Neural crest cell (in vitro differentiated cells): ENCODE data around the gene B4GALT3. TPM values are rescaled to one million over a fixed set of nuclear protein-coding genes. Genes with fewer than 3 reads are reported as not detected.

Experiments used
- DNase-seq: peaks from one replicate; pipeline ENCODE4 v3.0.0; 2021; ENCODE audit warnings: low read depth, mixed read lengths, low spot score
- H3K27ac Mint-ChIP-seq: one replicate; pipeline ENCODE4 v1.8.0; 2021; ENCODE audit warnings: mild to moderate bottlenecking, mixed read lengths; ENCODE audit not compliant: unreplicated experiment
- H3K27me3 Mint-ChIP-seq: 2 replicates; pipeline ENCODE4 v1.8.0; 2021; ENCODE audit warnings: low read depth, mild to moderate bottlenecking, mixed read lengths
- H3K36me3 Mint-ChIP-seq: 2 replicates; pipeline ENCODE4 v1.8.0; 2021; ENCODE audit warnings: low read depth, mild to moderate bottlenecking, mixed read lengths
- H3K4me1 Mint-ChIP-seq: 2 replicates; pipeline ENCODE4 v1.8.0; 2021; ENCODE audit warnings: mixed read lengths
- H3K4me3 Mint-ChIP-seq: one replicate; pipeline ENCODE4 v1.8.0; 2021; ENCODE audit warnings: mild to moderate bottlenecking, mixed read lengths
- H3K9me3 Mint-ChIP-seq: 2 replicates; pipeline ENCODE4 v1.8.0; 2021; ENCODE audit warnings: mixed read lengths
- total RNA-seq: library from RNA; stranded (reverse); gene quantifications from 2 replicates; pipeline ENCODE4 v1.2.1, GENCODE V29; 2021
- TF ChIP-seq, protein P1 (sequence below): fragments of 200-600 bp; sonication (generic); conservative IDR thresholded peaks from 2 replicates; pipeline ENCODE4 v1.5.0; 2021; ENCODE audit warnings: antibody characterized with exemption, mild to moderate bottlenecking

Gene B4GALT3
- total RNA-seq, 1 donor from 2014 or later, result 50.6 TPM

DNA sequence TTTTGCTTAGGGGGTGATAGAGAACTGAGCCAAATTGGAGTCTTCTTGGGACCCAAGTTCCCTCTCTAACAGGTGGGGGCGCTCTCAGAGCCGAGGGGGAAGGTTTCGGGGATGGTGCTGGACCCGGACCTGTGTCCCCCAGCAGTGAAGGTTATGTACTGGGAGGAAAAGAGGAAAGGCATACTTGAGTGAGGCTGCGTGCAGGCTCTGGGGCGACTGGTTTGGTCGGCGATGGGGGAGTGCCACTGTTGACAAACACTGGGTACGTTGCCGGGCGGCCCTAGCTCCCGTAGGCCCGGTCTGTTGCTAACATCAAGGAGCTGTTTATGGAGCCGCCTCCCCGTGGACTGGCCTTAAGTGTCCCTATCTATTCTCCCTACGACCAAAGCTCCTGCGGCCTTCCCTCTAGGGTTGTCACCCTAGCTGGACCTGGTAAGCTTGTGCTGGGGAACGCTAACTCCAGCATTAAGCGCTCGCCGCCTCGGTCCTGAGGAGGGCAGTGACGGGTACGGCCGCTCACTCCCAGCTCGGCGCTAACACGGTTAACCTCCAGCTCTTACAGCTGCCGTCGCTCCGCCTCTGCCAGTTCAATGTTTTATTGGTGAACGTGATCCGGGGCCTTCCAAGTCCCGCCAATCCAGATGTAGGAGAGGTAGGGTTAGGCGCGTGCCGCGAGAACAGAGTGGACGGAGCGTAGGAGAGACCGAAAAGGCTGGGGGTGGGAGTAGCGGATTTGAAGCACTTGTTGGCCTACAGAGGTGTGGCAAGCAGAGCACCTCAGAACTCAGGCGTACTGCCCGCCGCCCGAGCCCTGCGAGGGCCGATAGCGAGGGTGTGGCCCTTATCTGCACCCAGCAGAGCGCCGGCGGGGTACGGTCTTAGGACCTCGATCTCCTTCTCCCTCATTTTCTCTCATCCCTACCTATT, 11.3 kb downstream of the B4GALT3 start, which contains the start of gene PPOX:
Gene PPOX, plus strand, starts transcription at position 685 of the 927 bp plus-strand sequence. CDS start 422 bp downstream, outside the sequence.
- H3K4me3 Mint-ChIP-seq, result peak within 1 kb of the TSS; percentile 94
- peaks cover 4% of the 10 kb centered on the region for H3K36me3 Mint-ChIP-seq
- no peaks in the 10 kb centered on the region for H3K27me3 Mint-ChIP-seq
- DNase-seq, result peak; percentile 86
- peaks cover 41% of the 10 kb centered on the region for H3K4me1 Mint-ChIP-seq
- no peaks in the 10 kb centered on the region for H3K9me3 Mint-ChIP-seq
- TF ChIP-seq, protein P1, sequence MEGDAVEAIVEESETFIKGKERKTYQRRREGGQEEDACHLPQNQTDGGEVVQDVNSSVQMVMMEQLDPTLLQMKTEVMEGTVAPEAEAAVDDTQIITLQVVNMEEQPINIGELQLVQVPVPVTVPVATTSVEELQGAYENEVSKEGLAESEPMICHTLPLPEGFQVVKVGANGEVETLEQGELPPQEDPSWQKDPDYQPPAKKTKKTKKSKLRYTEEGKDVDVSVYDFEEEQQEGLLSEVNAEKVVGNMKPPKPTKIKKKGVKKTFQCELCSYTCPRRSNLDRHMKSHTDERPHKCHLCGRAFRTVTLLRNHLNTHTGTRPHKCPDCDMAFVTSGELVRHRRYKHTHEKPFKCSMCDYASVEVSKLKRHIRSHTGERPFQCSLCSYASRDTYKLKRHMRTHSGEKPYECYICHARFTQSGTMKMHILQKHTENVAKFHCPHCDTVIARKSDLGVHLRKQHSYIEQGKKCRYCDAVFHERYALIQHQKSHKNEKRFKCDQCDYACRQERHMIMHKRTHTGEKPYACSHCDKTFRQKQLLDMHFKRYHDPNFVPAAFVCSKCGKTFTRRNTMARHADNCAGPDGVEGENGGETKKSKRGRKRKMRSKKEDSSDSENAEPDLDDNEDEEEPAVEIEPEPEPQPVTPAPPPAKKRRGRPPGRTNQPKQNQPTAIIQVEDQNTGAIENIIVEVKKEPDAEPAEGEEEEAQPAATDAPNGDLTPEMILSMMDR, result peak; percentile 57
- H3K27ac Mint-ChIP-seq, result peak within 1 kb of the TSS; percentile 95

GRCh38 chr1:161164901-161165610, 12.3 kb downstream of the B4GALT3 start:
- H3K4me3 Mint-ChIP-seq, result peak overlapping the region; percentile 94
- H3K36me3 Mint-ChIP-seq, result peaks cover 3% of the 10 kb centered on the region
- peak overlapping the region; percentile 12 for H3K27ac Mint-ChIP-seq
- TF ChIP-seq, protein P1, result no peak
- H3K27me3 Mint-ChIP-seq, result no peaks in the 10 kb centered on the region
- DNase-seq, result no peak
- no peaks in the 10 kb centered on the region for H3K9me3 Mint-ChIP-seq
- peaks cover 46% of the 10 kb centered on the region for H3K4me1 Mint-ChIP-seq

- Mint-ChIP-seq H3K36me3 (peaks cover 3% of the 10 kb centered on the region), H3K4me1 (peaks cover 55% of the 10 kb centered on the region), H3K9me3 (no peaks in the 10 kb centered on the region), H3K4me3 (peak overlapping the region; percentile 94), H3K27me3 (no peaks in the 10 kb centered on the region), H3K27ac (no peak overlapping the region)
- TF ChIP-seq, protein P1, result no peak
- no peak for DNase-seq
These were observed 13.5 kb downstream of the B4GALT3 start for GRCh38 chr1:161163793-161164192.

DNA sequence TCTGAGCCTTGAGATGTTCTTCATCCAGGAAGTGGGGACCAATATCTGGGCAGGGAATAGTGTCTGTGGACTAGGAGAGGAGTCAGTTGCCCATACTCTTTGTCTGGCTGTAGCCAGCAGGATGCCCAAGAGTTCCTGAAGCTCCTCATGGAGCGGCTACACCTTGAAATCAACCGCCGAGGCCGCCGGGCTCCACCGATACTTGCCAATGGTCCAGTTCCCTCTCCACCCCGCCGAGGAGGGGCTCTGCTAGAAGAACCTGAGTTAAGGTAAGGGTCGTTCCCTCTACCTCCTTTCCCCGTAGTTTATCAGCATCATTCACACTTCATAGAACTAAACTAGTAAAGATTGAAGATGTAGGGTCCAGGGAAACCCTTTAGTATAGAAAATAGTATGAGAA, 14.5 kb downstream of the B4GALT3 start:
- H3K4me1 Mint-ChIP-seq, result peaks cover 54% of the 10 kb centered on the region
- DNase-seq, result no peak

GRCh38 chr1:161162052-161162451, 15.3 kb downstream of the B4GALT3 start:
- TF ChIP-seq, protein P1, result no peak
- Mint-ChIP-seq H3K4me3 (peak overlapping the region; percentile 94), H3K27ac (no peak overlapping the region), H3K36me3 (peaks cover 3% of the 10 kb centered on the region), H3K4me1 (peaks cover 51% of the 10 kb centered on the region), H3K27me3 (no peaks in the 10 kb centered on the region), H3K9me3 (no peaks in the 10 kb centered on the region)
- DNase-seq, result no peak

More for the DNA sequence above, 14.5 kb downstream of the B4GALT3 start:
- Mint-ChIP-seq H3K27me3 (no peaks in the 10 kb centered on the region), H3K36me3 (peaks cover 3% of the 10 kb centered on the region), H3K27ac (no peak overlapping the region), H3K4me3 (peak overlapping the region; percentile 94), H3K9me3 (no peaks in the 10 kb centered on the region)
- TF ChIP-seq, protein P1, result no peak
